NCI-H146 treated with DMSO at 0.1 percent for 48 hours (cell line): ENCODE measurements around the gene EBF4.
A peak's percentile ranks its signal among the peaks of the same experiment; 100 is the strongest.
"Not testable (repeated sequence)": the region's sequence is repeated elsewhere in the genome, so short reads cannot be mapped to it uniquely, and the experiment has no call there.

Experiments
- DNase-seq: peaks from one replicate; lab custom pipeline; 2025; ENCODE audit not compliant: unreplicated experiment; lab: John Stamatoyannopoulos, UW

Gene EBF4

GRCh38 chr20:2671977-2672376, 20.6 kb upstream of the EBF4 start:
- no peak for DNase-seq

- DNase-seq, result no peak
These were observed 20.1 kb upstream of the EBF4 start for GRCh38 chr20:2672446-2672845.

GRCh38 chr20:2673453-2673852, 19.1 kb upstream of the EBF4 start:
- DNase-seq, result no peak

- no peak for DNase-seq
These were observed 12.5 kb upstream of the EBF4 start for GRCh38 chr20:2680046-2680445.

GRCh38 chr20:2682040-2682439, 10.5 kb upstream of the EBF4 start:
- DNase-seq, result not testable (repeated sequence)

- not testable (repeated sequence) for DNase-seq
These were observed 7.8 kb upstream of the EBF4 start for GRCh38 chr20:2684817-2685216.

- DNase-seq, result no peak
These were observed 5.1 kb upstream of the EBF4 start for GRCh38 chr20:2687514-2687913.

- DNase-seq, result no peak
These were observed 4.5 kb upstream of the EBF4 start for GRCh38 chr20:2688041-2688591.

- no peak for DNase-seq
These were observed 2.4 kb upstream of the EBF4 start for GRCh38 chr20:2690213-2690612.

- DNase-seq, result no peak
These were observed 1.9 kb upstream of the EBF4 start for GRCh38 chr20:2690718-2691117.

GRCh38 chr20:2691127-2691526, 1.5 kb upstream of the EBF4 start:
- no peak for DNase-seq

GRCh38 chr20:2691663-2692035, 931 bp upstream of the EBF4 start:
- DNase-seq, result no peak

- no peak for DNase-seq
These were observed 306 bp downstream of the EBF4 start for GRCh38 chr20:2692886-2693285.

GRCh38 chr20:2693286-2694007, 867 bp downstream of the EBF4 start:
- DNase-seq, result peak; percentile 11

GRCh38 chr20:2694008-2694471, 1.5 kb downstream of the EBF4 start:
- no peak for DNase-seq

- DNase-seq, result no peak
These were observed 1.9 kb downstream of the EBF4 start for GRCh38 chr20:2694519-2694918.

- DNase-seq, result no peak
These were observed 2.8 kb downstream of the EBF4 start for GRCh38 chr20:2695206-2695983.

GRCh38 chr20:2695984-2696525, 3.5 kb downstream of the EBF4 start:
- not testable (repeated sequence) for DNase-seq

GRCh38 chr20:2696646-2697045, 4.1 kb downstream of the EBF4 start:
- no peak for DNase-seq

- peak; percentile 15 for DNase-seq
These were observed 5.2 kb downstream of the EBF4 start for GRCh38 chr20:2697768-2698167.

- DNase-seq, result no peak
These were observed 5.7 kb downstream of the EBF4 start for GRCh38 chr20:2698186-2698817.
